GM12891 (cell line): ENCODE data around the gene CENPN. TPM values are rescaled to one million over a fixed set of nuclear protein-coding genes. Genes with fewer than 3 reads are reported as not detected.

Experiments used
- DNase-seq: peaks from one replicate; pipeline ENCODE4 v3.0.0; 2011; ENCODE audit warnings: low spot score; ENCODE audit not compliant: insufficient read length
- FAIRE-seq: peaks from 2 replicates; lab custom pipeline; 2011; peaks lifted over from hg19 to GRCh38; lab: Jason Lieb, UNC
- PAX5 ChIP-seq: IDR thresholded peaks from 2 replicates; pipeline ENCODE4 v1.6.1; 2011; ENCODE audit warnings: low read length, moderate library complexity, mild to moderate bottlenecking; ENCODE audit not compliant: insufficient read depth, severe bottlenecking
- POLR2A ChIP-seq: IDR thresholded peaks from 2 replicates; pipeline ENCODE4 v1.6.1; 2011; ENCODE audit warnings: low read depth, low read length, control low read depth
- POLR2AphosphoS5 ChIP-seq: IDR thresholded peaks from 2 replicates; pipeline ENCODE4 v1.6.1; 2011; ENCODE audit warnings: low read depth, low read length, control low read depth
- POU2F2 ChIP-seq: IDR thresholded peaks from 2 replicates; pipeline ENCODE4 v1.6.1; 2011; ENCODE audit warnings: low read depth, mild to moderate bottlenecking, control low read depth, low read length, moderate library complexity
- SPI1 ChIP-seq: IDR thresholded peaks from 2 replicates; pipeline ENCODE4 v1.6.1; 2011; ENCODE audit warnings: low read depth, low read length, control low read depth
- TAF1 ChIP-seq: IDR thresholded peaks from 2 replicates; pipeline ENCODE4 v1.6.1; 2011; ENCODE audit warnings: low read depth, low read length, control low read depth
- polyA plus RNA-seq: library from polyadenylated mRNA; unstranded; fragments of >200 nt; gene quantifications from one replicate; pipeline ENCODE4 v1.2.1, GENCODE V29; 2012; ENCODE audit warnings: low read depth, missing spikeins, inconsistent platforms; ENCODE audit not compliant: missing spikeins

CENPN gene
- 51.2 TPM for polyA plus RNA-seq

DNA sequence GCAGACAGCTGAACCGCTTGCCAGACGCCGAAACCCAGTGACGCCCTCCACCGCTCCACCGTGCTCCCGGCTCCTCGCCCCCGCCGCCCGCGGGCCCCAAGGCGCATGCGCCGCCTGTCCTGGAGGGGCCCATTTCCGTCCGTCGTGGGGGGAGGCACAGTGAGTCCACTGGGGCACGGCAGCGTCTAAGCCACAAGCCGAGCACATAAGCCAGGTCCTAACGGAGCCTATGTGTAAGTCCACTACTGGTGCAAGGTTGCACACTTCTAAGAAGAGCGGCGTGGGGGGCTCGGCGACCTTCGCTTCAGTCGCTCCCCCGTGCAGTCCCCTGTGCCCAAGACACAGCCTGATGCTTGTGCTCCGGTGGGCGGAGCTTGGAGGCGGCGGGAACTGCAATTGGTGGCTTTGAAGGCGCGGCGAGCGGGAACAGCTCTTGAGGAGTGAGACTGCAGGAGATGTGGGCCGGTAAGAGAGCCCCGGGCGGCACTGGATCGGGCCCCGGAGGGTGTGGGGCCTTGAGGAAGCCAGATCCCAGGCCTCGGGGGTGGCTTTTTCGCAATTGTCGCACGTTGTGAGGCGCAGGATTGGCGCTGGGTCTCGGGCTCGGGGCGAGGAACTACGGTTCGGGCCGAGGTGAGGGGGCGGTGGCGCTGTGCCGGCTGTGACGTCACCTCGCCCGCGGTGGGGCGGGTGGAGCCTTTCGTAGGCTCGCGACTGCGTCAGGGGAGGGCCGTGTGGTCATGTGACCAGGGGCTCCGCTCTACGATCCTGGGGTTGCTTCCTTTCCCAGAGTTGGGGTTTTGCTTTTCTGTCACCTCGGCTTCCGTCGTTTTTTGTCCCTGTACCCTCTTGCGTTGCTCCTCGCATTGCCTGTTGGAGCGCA is at the start of gene CENPN, which contains the start of gene CMC2:
Gene CENPN (plus strand): TSS at position 402 of the 883 bp plus-strand sequence. CDS start 4,726 bp downstream, outside the sequence.
Gene CMC2 (minus strand): TSS at position 73 of the 883 bp plus-strand sequence. CDS start 9,491 bp downstream, outside the sequence.
- peak; percentile 77 for DNase-seq
- TF ChIP-seq POLR2AphosphoS5 (peak; percentile 80), POU2F2 (peak; percentile 12; the same call in 1 of the 2 replicates), SPI1 (no peak), POLR2A (peak; percentile 81), PAX5 (peak; percentile 21), TAF1 (peak; percentile 78)
- peak; percentile 97 for FAIRE-seq

GRCh38 chr16:80958284-80958683 is 48.7 kb upstream of the CENPN start:
- FAIRE-seq: no peak
- no peak for DNase-seq
- TF ChIP-seq PAX5 (no peak), POU2F2 (no peak), SPI1 (no peak), TAF1 (no peak), POLR2A (no peak), POLR2AphosphoS5 (no peak)

DNA sequence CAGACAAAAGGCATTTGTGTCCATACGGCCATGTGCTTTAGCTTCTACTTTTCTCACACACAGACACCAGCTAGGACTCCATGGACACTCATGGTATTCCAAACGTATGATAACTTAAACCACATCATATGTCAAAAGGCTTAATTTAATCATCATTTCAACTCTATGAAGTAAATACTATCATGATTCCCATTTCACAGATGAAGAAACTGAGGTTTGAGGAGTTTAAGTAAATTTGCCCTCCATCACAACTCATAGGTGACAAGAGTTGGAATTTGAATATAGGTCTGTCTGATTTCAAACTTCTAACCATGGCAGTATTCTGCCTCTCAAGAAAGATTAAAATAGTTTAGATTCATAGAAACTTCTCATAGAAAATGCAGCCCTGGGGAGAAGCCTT is 44.1 kb upstream of the CENPN start:
- no peak for FAIRE-seq
- DNase-seq: no peak
- no peak for TF ChIP-seq POLR2AphosphoS5
- TF ChIP-seq POU2F2: no peak
- no peak for TF ChIP-seq POLR2A
- TF ChIP-seq SPI1: no peak
- TF ChIP-seq TAF1: no peak
- no peak for TF ChIP-seq PAX5

- no peak for TF ChIP-seq POLR2AphosphoS5
- no peak for TF ChIP-seq TAF1
- TF ChIP-seq POLR2A: no peak
- TF ChIP-seq PAX5: no peak
- no peak for TF ChIP-seq SPI1
- no peak for TF ChIP-seq POU2F2
- DNase-seq (no peak), FAIRE-seq (no peak)
Measured at GRCh38 chr16:80964351-80964750, 42.7 kb upstream of the CENPN start.

DNA sequence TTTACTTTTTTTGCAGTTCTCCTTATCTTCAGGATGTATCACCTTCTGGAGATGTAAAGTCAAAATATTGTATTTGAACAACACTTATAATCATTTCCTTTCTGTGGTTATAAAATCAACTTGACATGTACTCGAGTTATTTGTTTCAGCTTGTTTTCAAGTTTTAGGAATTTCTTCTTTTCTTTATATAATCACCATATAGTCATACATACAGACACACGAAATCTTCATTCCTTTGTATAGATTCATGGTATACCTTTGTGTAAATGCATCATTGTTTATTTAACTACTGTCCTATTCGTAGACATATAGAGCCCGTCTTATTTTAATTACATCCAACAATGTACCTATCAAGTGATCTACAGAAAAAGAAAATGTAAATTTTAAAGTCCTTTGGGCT is 40.4 kb upstream of the CENPN start:
- DNase-seq (no peak), FAIRE-seq (no peak)
- no peak for TF ChIP-seq TAF1
- TF ChIP-seq SPI1: no peak
- no peak for TF ChIP-seq POLR2A
- TF ChIP-seq PAX5: no peak
- TF ChIP-seq POLR2AphosphoS5: no peak
- TF ChIP-seq POU2F2: no peak

DNA sequence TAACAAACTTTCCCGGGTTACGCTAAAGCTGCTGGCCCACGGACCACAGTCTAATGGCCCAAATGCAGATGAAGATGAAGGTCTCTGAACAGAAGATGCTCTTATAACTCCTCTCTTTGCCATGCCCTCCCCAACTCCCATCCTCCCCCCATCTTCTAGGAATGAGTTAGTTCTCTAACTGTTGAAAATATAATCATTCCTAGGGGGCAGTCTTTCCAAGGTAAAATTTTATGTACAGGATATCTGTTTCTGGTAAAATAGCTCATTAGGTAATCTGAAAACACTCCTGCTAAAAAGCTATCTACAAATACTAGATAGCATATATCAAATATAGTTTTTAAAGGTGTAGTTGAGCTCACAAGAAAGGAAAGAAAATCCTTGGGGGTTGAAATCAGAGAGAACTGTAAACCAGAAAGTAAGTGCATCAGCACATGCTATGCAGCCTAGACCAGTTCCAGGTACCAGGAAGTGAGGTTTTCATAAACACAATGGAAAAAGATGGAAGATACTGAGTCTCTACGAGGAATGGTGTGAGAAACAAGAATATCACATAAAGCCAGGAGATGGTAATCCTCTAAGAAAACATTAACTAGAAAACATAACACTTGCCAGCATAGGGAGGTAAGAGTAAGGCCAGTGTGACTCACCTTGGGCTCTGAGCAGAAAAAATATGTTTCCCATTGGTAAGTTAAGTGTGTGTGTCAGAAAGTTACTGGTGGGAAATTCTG is 38.5 kb upstream of the CENPN start:
- TF ChIP-seq POU2F2 (no peak), TAF1 (no peak)
- FAIRE-seq (no peak), DNase-seq (no peak)

DNA sequence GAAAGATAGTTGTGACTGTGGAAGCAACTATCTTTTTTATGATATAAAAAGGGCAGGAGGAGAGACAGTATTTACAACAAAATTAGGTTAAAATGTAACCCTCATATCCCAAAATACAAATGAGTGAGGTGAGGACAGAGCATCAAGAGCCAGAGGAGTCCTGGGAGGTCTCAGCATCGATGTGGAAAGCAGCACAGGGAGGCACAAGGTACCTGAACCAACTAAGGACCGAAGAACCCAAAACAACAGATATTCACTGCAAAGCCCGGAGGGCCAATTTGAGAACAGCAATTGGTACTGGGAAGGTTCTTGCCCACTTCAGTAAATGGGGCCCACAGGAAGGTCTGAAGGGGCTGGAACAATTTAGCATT is 37.9 kb upstream of the CENPN start:
- DNase-seq: no peak
- FAIRE-seq: no peak
- TF ChIP-seq POLR2AphosphoS5 (no peak), PAX5 (no peak), TAF1 (no peak), POU2F2 (no peak), POLR2A (no peak), SPI1 (no peak)

DNA sequence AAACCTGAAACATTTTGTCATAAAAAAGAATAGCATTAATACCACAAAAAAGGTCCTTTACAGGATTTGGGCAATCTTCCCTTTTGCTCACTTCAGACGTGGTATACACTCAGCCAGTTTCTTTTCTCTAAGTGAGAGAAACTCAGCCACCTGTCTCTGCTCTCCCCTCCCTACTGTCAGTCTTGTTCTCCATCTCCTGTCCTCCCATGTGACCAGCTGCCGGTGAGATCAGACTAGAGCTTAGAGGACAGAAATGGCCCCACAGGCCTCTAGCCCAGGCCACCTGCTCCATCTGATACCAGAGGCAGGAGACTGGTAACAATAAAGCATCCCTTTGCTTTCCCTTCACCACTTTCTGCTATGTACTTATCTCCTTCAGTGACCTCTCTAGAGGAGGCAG is 35.2 kb upstream of the CENPN start:
- no peak for DNase-seq
- FAIRE-seq: no peak
- TF ChIP-seq POLR2AphosphoS5 (no peak), TAF1 (no peak), POLR2A (no peak), POU2F2 (no peak), PAX5 (no peak), SPI1 (no peak)

DNA sequence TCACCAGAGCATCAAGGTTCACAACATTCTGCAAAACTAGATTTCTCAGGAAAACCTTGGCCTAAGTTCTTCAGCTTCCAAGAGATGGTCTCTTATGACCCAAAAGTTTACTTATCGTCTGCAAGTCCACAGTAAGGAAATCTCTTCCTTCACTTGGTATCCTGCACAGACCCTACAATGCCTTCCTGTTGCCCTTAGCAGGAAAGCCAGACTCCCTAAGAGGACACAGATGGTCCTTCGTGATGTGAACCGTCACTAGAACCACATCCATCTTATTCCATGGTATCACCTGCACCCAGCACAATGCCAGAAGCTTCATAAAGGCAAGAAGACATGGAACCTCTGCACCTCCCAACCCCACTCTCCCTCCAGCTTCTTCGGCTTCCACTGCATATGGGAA is 34.4 kb upstream of the CENPN start:
- DNase-seq: no peak
- FAIRE-seq: no peak
- TF ChIP-seq SPI1: no peak
- no peak for TF ChIP-seq POLR2A
- no peak for TF ChIP-seq POU2F2
- no peak for TF ChIP-seq POLR2AphosphoS5
- TF ChIP-seq PAX5: no peak
- no peak for TF ChIP-seq TAF1

- no peak for FAIRE-seq
- DNase-seq: no peak
- no peak for TF ChIP-seq PAX5
- TF ChIP-seq POLR2AphosphoS5: 0 out of 2 replicates have a peak, but pooled peaks have one; percentile 4
- TF ChIP-seq POU2F2: no peak
Measured at GRCh38 chr16:80973991-80974390, 33.0 kb upstream of the CENPN start.
